GM13976 (cell line): ENCODE data around the gene FOXI1.

Source experiments
- DNase-seq: peaks from one replicate; pipeline ENCODE4 v3.0.0; 2012; ENCODE audit warnings: low spot score
- CTCF ChIP-seq: IDR thresholded peaks from 2 replicates; pipeline ENCODE4 v1.5.1; 2012; ENCODE audit warnings: borderline replicate concordance, mild to moderate bottlenecking; ENCODE audit not compliant: insufficient read depth; ENCODE audit errors: extremely low read depth, missing control alignments, control extremely low read depth
- in situ Hi-C: fragments of 300-500 bp; cut with MboI; formaldehyde crosslinking; loops from one replicate; pipeline ENCODE4 v1.12.0; 2022; ENCODE audit warnings: low sequenced_read_pairs, mixed read lengths, inconsistent platforms; ENCODE audit not compliant: unreplicated experiment

FOXI1 gene

GRCh38 chr5:170132269-170132975 is 26.7 kb downstream of the FOXI1 start:
- in situ Hi-C loops: no loop called here
- no peak for TF ChIP-seq CTCF
- DNase-seq: no peak

- no peak for DNase-seq
- in situ Hi-C loops: no loop called here
- no peak for TF ChIP-seq CTCF
These were observed 27.3 kb downstream of the FOXI1 start for GRCh38 chr5:170132976-170133448.

- no peak for TF ChIP-seq CTCF
- DNase-seq: no peak
- in situ Hi-C loops: no loop called here
These were observed 30.2 kb downstream of the FOXI1 start for GRCh38 chr5:170135796-170136490.

- no peak for TF ChIP-seq CTCF
- in situ Hi-C loops: no loop called here
These were observed 30.8 kb downstream of the FOXI1 start for GRCh38 chr5:170136506-170136905.

GRCh38 chr5:170137694-170138214 is 32.1 kb downstream of the FOXI1 start:
- no peak for TF ChIP-seq CTCF
- no peak for DNase-seq
- in situ Hi-C loops: no loop called here

More at GRCh38 chr5:170136506-170136905, 30.8 kb downstream of the FOXI1 start:
- no peak for DNase-seq

GRCh38 chr5:170138273-170138672 is 32.6 kb downstream of the FOXI1 start:
- in situ Hi-C loops: no loop called here
- TF ChIP-seq CTCF: no peak
- DNase-seq: no peak
